Ovary (tissue), 9 donors: ENCODE data around the gene PHOX2A. TPM values are rescaled to one million over a fixed set of nuclear protein-coding genes. Genes with fewer than 3 reads are reported as not detected.

Experiments used
- DNase-seq, 5 donors: peaks; one replicate each; pipeline ENCODE4 v3.0.0-alpha.2; 2019 to 2020
- H3K27ac ChIP-seq, 2 donors: fragments of 200-600 bp; one replicate each; pipeline versions ENCODE4 v1.5.1 to v1.8.0; 2019 to 2022
- H3K27me3 ChIP-seq: fragments of 200-600 bp; one replicate; pipeline ENCODE4 v1.8.0; 2022
- H3K36me3 ChIP-seq: fragments of 200-600 bp; sonication (generic); one replicate; pipeline ENCODE4 v1.5.1; 2019
- H3K4me1 ChIP-seq: one replicate; pipeline ENCODE4 v1.8.1; 2013; ENCODE audit warnings: mild to moderate bottlenecking, moderate library complexity; ENCODE audit not compliant: insufficient read depth
- H3K4me3 ChIP-seq: fragments of 200-600 bp; sonication (generic); one replicate; pipeline ENCODE4 v1.5.1; 2017
- H3K9me3 ChIP-seq, 2 donors: fragments of 200-600 bp in 1 of 2; sonication (generic) in 1 of 2; one replicate each; pipeline versions ENCODE4 v1.5.1 to v1.8.1; 2013 to 2019; ENCODE audit warnings: mild to moderate bottlenecking in 1 of 2, moderate library complexity in 1 of 2
- EP300 ChIP-seq: sonication (generic); formaldehyde crosslinking; IDR thresholded peaks from one replicate; pipeline ENCODE4 v1.6.1; 2017; ENCODE audit warnings: antibody characterized with exemption
- POLR2A ChIP-seq: fragments of 450-650 bp; IDR thresholded peaks from one replicate; pipeline ENCODE4 v1.6.1; 2017; ENCODE audit warnings: antibody characterized with exemption, mild to moderate bottlenecking, moderate library complexity
- WGBS, 3 donors: extraction: QIAGEN DNeasy Blood & Tissue Kit in 1 of 3; methylation state at CpG; one replicate each; pipeline versions ENCODE4 v1.1.5 to v1.1.7; 2013 to 2017; 5-methylcytosine and 5-hydroxymethylcytosine counted together
- intact Hi-C, 4 donors: fragments of 100-400 bp; cut with DNase I; formaldehyde crosslinking; loops; one replicate each; pipeline versions ENCODE4 v1.11.0 to v1.15.1; 2022 to 2023
- polyA plus RNA-seq, 2 donors: library from polyadenylated mRNA; stranded (reverse); fragments of 200-250 nt in 1 of 2; fragments of 350-450 nt in 1 of 2; fragmentation: Illumina TruSeq in 1 of 2; extraction: RNeasy Lipid Tissue Mini Kit (QIAGEN cat#74804) in 1 of 2; gene quantifications; one replicate each; pipeline ENCODE4 v1.2.3, GENCODE V29; 2013 to 2014
- total RNA-seq, 7 donors: library from RNA; depleted of rRNA in 2 of 7; stranded (reverse); fragments of >200 nt in 2 of 7; fragmentation: NEBNext Ultra II Directional in 3 of 7; extraction: Animal tissue kit (Norgen Biotek cat#: 25700) in 3 of 7; gene quantifications; one replicate each; pipeline versions ENCODE4 v1.1.0 to v1.2.4, GENCODE V29; 2016 to 2023
- TF ChIP-seq, protein P1 (sequence below), 3 donors: fragments of 450-650 bp in 2 of 3; fragments of 200-600 bp in 1 of 3; IDR thresholded peaks; one replicate each; pipeline versions ENCODE4 v1.5.1 to v1.8.0; 2016 to 2022; ENCODE audit warnings: antibody characterized with exemption in 3 of 3, mild to moderate bottlenecking in 1 of 3
- donor health status: DM: no; HTN: no; CAD: no; lungs with moderate emphysema.
- donor health status: DM: no; HTN: no; CAD: no.
- donor health status: Bipolar disorder and iron deficiency.
- donor health status: DM: yes; HTN: yes; CAD: no.
- donor health status: DM: no; HTN: no; CAD: no.
- donor health status: DM: yes; HTN: yes; CAD: no.

Gene PHOX2A
- total and polyA plus RNA-seq, 9 donors, result not detected

DNA sequence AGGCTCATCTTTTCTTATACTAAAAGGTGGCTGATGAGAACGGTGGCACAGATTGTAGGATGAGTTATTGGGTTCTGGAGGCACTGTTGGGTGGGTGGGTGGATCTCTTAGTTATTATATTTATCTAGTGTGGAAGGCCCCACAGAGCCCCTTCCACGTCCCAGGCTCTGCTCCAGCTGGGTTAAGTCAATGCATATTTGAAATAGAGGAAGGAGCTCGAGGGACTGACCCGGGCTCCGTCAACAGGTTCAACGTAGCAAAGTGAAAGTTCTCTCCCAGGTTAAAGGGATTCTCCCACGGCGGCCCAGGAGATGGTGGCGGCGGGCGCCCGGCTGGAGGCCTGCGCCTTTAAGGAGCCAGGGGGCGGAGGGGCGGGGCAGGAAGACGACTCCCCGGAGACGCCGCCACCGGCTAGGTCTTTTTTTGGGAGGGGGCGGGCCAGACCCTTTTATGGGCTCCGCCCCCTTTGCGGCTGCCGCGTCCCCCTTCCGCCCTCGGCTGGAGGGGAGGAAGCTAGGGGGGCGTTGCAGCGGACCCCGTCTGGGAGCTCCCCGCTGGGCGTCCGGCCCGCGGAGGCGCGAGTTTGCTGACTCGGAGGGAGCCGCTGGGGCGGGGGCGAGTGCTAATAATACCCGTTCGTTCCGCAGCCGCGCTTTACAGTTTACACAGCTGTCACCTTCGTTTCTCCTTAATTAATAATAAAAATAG lies 20.9 kb downstream of the PHOX2A start:
- Histone ChIP-seq H3K27me3 (no peaks in the 10 kb centered on the region), H3K4me3 (peak overlapping the region; percentile 52), H3K36me3 (no peaks in the 10 kb centered on the region), H3K4me1 (peaks cover 10% of the 10 kb centered on the region), H3K9me3 (no peaks in the 10 kb centered on the region), H3K27ac (peak overlapping the region; percentile 63 to 97)
- WGBS, 3 donors, result 0% methylated on average over 46 to 47 of the region's 47 CpGs
- DNase-seq, result peak; percentile 94 to 96 (median 95)
- intact Hi-C loops, result no loop called here
- TF ChIP-seq POLR2A, result peak; percentile 41
- TF ChIP-seq, protein P1, sequence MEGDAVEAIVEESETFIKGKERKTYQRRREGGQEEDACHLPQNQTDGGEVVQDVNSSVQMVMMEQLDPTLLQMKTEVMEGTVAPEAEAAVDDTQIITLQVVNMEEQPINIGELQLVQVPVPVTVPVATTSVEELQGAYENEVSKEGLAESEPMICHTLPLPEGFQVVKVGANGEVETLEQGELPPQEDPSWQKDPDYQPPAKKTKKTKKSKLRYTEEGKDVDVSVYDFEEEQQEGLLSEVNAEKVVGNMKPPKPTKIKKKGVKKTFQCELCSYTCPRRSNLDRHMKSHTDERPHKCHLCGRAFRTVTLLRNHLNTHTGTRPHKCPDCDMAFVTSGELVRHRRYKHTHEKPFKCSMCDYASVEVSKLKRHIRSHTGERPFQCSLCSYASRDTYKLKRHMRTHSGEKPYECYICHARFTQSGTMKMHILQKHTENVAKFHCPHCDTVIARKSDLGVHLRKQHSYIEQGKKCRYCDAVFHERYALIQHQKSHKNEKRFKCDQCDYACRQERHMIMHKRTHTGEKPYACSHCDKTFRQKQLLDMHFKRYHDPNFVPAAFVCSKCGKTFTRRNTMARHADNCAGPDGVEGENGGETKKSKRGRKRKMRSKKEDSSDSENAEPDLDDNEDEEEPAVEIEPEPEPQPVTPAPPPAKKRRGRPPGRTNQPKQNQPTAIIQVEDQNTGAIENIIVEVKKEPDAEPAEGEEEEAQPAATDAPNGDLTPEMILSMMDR (IDR thresholded peaks at IDR 0.05), result peak; percentile 23 to 48 (median 45)
- TF ChIP-seq EP300, result no peak

DNA sequence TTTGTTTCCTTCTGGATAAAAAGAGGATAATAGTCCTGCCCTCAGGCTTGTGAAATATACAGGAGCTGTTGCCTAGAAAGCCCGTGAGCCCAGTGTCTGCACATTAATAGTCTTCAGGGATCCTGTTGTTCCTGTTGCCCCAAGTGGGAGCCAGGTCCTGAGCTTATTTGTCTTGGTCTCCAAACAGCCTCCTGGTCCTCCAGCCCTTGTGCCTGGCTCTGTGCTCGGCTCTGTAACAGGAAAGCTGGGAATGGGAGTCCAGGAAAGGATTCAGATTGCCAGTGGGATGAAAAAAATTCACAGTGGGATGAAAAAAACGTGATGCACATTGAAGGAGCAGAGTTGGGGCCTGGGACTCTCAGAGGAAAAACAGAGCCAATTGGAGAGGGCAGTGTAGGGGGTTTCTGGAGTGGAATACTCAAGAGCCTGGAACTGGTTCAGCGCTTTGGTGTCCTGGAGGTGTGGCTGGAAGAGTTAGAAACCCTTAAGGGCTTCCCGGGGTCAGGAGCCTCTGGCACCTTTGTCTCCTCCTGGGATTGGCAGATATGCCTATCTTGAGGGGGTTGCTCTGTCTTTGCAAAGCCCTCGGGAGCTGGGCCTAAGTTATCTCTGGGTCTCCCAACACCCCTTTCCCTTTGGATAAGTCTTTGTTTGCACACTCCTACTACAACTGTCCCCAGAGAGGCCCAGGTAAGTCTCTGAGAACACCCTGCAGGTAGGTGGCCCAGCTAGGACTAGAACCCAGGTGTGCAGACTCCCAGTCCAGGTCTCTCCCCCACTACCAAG lies 21.7 kb downstream of the PHOX2A start:
- Histone ChIP-seq H3K36me3 (no peaks in the 10 kb centered on the region), H3K27ac (peak overlapping the region; percentile 63 to 97), H3K4me1 (peaks cover 10% of the 10 kb centered on the region), H3K9me3 (no peaks in the 10 kb centered on the region), H3K27me3 (no peaks in the 10 kb centered on the region), H3K4me3 (peak overlapping the region; percentile 52)
- no peak for TF ChIP-seq POLR2A
- no peak for TF ChIP-seq EP300
- TF ChIP-seq, protein P1 (IDR thresholded peaks at IDR 0.05), result no peak
- intact Hi-C loops, result no loop called here
- DNase-seq, result peak in 1 of 5 donors; percentile 27
- 63 to 69% (median 63%) methylated on average over 6 of the region's 6 CpGs for WGBS, 3 donors

DNA sequence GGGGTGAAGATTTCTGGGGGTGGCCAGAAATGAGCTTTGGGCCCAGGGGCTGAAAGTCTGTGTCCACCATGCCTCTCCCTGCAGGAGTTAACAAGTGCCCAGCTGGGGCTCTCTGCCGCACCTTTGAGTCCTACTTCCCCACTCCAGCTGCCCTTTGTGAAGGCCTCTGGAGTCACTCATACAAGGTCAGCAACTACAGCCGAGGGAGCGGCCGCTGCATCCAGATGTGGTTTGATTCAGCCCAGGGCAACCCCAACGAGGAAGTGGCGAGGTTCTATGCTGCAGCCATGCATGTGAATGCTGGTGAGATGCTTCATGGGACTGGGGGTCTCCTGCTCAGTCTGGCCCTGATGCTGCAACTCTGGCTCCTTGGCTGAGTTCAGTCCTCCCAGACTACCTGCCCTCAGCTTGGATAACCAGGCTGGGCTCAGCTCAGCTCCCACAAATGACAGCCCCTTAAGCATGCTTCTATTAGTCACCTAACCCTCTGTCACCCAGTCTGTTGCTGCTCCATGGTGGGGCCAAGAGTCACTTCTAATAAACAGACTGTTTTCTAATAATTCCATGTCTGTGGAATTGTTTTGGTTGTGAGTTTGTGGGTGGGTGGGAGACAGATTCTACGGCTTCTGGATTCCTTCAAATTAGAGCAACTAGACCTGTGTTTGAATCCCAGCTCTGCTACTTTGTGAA lies 22.4 kb downstream of the PHOX2A start:
- Histone ChIP-seq H3K9me3 (no peaks in the 10 kb centered on the region), H3K4me3 (no peak overlapping the region), H3K36me3 (no peaks in the 10 kb centered on the region), H3K27me3 (no peaks in the 10 kb centered on the region), H3K4me1 (peaks cover 10% of the 10 kb centered on the region), H3K27ac (peak overlapping the region in 1 of 2 donors; percentile 97)
- TF ChIP-seq, protein P1 (IDR thresholded peaks at IDR 0.05), result no peak
- TF ChIP-seq POLR2A (no peak), EP300 (no peak)
- DNase-seq, result peak in 1 of 5 donors; percentile 22
- 73 to 85% (median 79%) methylated on average over 7 of the region's 7 CpGs for WGBS, 3 donors
- intact Hi-C loops, result no loop called here

DNA sequence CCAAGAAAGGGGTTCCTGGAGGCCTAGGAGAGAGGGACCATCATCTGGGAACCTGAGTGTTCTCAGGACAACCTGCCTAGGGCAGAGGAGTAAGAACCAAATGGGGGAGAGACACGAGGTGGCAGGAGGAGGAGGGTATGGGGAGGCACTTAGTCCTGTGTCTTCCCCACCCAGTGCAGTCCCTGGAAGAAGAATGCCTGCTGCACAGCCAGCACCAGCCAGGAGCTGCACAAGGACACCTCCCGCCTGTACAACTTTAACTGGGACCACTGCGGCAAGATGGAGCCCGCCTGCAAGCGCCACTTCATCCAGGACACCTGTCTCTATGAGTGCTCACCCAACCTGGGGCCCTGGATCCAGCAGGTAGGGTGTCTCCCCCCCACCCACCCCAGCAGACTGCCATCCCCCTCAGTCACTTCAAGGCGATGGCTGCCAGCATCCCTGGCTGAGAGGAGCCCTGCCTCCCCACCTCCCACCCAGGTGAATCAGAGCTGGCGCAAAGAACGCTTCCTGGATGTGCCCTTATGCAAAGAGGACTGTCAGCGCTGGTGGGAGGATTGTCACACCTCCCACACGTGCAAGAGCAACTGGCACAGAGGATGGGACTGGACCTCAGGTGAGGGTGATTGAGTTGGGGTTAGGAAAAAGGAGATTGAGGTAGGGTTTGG lies 23.1 kb downstream of the PHOX2A start:
- H3K4me3 ChIP-seq, result no peak overlapping the region
- peaks cover 10% of the 10 kb centered on the region for H3K4me1 ChIP-seq
- H3K9me3 ChIP-seq, result no peaks in the 10 kb centered on the region
- intact Hi-C loops, result no loop called here
- no peak for TF ChIP-seq POLR2A
- TF ChIP-seq, protein P1 (IDR thresholded peaks at IDR 0.05), result no peak
- no peak for TF ChIP-seq EP300
- 84 to 89% (median 84%) methylated on average over 10 of the region's 10 CpGs for WGBS, 3 donors
- peak in 1 of 5 donors; percentile 16 for DNase-seq
- no peaks in the 10 kb centered on the region for H3K36me3 ChIP-seq
- H3K27ac ChIP-seq, result no peak overlapping the region
- H3K27me3 ChIP-seq, result no peaks in the 10 kb centered on the region
